GM03348 (cell line): ENCODE measurements around the gene POGZ.
"Not testable (repeated sequence)": the region's sequence is repeated elsewhere in the genome, so short reads cannot be mapped to it uniquely, and the experiment has no call there.

Experiments
- DNase-seq: peaks from one replicate; pipeline ENCODE4 v3.0.0; 2012; ENCODE audit warnings: low spot score

Gene POGZ

GRCh38 chr1:151419819-151420218, 39.5 kb downstream of the POGZ start:
- DNase-seq, result no peak

DNA sequence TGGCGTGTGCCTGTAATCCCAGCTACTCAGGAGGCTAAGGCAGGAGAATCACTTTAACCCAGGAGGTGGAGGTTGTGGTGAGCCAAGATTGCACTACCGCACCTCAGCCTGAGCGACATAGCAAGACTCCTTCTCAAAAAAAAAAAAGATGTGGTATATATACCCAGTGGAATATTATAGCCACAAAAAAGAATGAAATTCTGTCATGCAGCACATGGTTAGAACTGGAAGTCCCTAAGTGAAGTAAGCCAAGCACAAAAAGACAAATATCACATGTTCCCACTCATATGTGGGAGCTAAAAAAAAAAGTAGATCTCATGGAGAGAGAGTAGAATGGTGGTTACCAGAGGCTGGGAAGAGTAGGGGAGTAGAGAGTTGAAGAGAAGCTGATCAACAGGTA, 41.2 kb downstream of the POGZ start:
- DNase-seq, result no peak

- peak; percentile 34 for DNase-seq
These were observed 43.1 kb downstream of the POGZ start for GRCh38 chr1:151416231-151416630.

GRCh38 chr1:151411884-151412283, 47.4 kb downstream of the POGZ start:
- no peak for DNase-seq

GRCh38 chr1:151408891-151409290, 50.4 kb downstream of the POGZ start:
- DNase-seq, result no peak

- no peak for DNase-seq
These were observed 52.0 kb downstream of the POGZ start for GRCh38 chr1:151407304-151407703.

- no peak for DNase-seq
These were observed 53.1 kb downstream of the POGZ start for GRCh38 chr1:151406176-151406575.

DNA sequence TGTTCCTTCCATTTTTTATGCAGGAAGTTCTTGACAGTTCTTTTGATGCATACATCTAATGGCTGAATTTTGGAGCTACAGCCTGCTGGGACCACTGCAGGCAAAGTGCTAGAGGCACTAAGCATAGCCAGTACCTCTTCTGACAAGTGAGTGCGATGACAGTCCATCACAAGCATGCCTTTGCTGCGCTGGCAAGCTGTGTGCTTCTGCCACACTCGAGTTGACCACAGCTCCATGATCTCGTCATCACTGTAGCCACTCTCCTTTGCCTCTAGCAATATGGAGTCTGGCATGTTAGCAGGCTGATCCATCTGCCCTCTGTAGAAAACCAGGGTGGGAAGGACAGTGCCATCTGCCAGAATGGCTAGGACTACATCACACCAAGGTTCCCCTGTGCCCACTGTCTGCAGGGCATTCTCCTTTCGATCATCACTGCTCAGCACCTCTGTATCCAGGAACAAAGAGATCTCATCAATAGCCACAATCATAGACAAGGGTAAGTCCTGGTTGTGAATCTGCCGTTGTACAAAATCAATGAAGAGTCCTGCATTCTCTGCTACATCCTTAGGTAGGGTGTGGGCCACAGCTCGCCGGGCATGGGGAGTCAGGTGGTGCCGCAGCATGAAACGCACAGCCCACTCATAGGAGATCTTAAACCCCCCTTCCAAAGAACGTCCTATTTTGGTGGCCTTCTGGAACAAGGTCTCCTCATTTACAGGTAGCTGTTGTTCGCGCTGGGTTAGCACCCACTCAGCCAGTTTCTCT, 53.9 kb downstream of the POGZ start:
- no peak for DNase-seq

GRCh38 chr1:151403612-151404011, 55.7 kb downstream of the POGZ start:
- DNase-seq, result no peak

DNA sequence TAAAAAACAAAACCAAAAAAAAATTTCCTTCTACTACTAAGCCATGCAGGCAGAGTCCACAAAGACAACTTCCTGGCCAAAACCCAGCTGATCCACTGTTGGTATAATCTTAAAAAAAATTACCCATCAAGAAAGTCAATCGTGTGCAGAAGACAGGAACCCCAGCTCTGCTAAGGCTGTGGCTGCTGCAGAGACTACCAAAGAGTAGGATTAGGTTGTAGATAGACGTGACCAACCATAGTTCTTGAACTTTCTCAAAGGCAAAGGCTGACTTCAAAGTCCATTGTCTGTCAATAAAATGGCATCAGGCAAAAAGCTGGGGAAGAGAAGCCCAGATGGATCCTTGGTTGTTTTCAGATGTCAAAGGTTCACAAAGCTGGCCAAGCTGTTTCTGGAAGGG, 56.5 kb downstream of the POGZ start:
- DNase-seq, result no peak

DNA sequence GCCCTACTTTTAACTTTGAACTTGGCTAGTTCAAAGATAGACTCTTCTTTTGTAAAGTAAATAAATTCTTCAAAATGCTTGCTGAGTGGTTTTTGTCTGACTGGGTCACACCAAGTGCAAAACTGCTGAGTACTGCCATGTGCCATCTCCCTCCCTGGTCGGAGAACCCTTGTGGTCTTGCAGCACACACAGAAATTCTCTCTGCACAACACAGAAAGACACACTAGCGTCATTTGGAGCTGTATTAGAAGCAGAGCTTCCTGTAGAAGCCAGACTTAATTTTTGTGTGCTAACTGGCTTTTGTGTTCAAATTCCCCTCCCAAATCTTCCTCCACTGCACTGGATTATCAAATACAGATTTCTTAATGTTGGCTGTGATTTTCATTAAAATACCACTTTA, 57.4 kb downstream of the POGZ start:
- DNase-seq, result no peak

DNA sequence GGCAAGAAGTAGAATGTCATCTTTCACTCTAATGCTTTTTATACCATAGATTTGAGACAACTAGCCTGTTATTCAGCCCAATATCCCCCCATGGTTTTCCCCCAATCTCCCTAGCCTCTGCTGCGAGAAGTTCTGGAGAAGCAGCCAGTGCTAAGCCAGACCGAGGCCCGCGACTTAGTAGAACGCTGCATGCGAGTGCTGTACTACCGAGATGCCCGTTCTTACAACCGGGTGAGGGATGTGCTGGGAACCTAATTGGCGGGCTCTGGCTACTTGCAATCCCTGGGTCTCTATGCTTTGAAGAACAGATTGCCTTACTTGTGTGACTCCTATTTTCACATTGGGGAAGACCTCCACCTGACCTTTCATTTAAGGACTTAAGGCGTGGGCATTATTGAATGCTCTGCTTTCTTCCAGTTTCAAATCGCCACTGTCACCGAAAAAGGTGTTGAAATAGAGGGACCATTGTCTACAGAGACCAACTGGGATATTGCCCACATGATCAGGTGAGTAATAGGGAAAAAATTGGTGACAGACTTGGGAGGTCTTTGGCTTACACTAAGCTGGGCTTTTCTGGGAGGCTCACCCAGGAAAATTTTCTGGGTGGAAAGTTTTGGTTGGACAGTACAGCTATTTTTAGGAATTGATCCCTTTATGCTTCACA, 58.0 kb downstream of the POGZ start:
- no peak for DNase-seq

GRCh38 chr1:151399324-151400171, 59.7 kb downstream of the POGZ start, which contains the start of gene PSMB4:
Gene PSMB4, plus strand, starts transcription at chr1:151399573. Its CDS starts 15 bp downstream, at chr1:151399588.
- peak; percentile 91 for DNase-seq

DNA sequence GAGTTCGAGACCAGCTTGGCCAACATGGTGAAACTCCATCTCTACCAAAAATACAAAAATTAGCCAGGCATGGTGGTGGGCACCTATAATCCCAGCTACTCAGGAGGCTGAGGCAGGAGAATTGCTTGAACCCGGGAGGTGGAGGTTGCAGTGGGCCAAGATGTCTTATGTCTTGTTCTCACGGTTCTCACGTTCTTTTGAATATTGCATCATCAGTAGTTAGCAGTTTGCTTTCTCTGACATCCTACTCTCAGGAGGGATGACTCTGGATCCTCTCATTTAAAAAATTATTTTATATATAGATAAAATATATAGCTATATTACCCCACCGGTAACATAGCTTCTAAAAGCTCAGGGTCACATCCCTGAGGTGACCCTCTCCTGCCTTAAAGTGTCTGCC, 63.0 kb downstream of the POGZ start:
- not testable (repeated sequence) for DNase-seq

- DNase-seq, result no peak
These were observed 65.7 kb downstream of the POGZ start for GRCh38 chr1:151393583-151393982.

DNA sequence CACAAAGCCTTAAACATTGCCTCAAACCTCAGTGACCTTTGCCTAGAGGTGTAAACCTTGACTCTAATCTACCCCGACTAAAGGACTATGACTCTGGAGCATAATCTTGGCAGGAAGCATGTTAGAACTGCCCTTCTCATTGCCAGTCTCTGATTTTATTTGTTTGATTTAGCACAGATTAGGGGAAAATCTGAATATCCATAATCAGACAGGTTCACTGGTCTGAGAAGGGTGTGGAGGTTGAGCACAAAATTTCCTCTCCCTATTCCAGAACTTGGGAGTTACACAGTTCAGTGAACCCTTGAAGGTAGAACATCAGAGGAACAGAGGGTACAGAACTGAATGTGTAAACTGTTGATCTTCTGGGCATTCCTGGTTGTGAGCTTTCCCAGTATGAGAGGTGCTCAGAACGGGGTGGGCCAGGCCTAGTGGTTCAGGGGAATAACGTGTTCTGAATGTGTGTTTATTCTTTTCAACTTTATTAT, 68.2 kb downstream of the POGZ start:
- no peak for DNase-seq

DNA sequence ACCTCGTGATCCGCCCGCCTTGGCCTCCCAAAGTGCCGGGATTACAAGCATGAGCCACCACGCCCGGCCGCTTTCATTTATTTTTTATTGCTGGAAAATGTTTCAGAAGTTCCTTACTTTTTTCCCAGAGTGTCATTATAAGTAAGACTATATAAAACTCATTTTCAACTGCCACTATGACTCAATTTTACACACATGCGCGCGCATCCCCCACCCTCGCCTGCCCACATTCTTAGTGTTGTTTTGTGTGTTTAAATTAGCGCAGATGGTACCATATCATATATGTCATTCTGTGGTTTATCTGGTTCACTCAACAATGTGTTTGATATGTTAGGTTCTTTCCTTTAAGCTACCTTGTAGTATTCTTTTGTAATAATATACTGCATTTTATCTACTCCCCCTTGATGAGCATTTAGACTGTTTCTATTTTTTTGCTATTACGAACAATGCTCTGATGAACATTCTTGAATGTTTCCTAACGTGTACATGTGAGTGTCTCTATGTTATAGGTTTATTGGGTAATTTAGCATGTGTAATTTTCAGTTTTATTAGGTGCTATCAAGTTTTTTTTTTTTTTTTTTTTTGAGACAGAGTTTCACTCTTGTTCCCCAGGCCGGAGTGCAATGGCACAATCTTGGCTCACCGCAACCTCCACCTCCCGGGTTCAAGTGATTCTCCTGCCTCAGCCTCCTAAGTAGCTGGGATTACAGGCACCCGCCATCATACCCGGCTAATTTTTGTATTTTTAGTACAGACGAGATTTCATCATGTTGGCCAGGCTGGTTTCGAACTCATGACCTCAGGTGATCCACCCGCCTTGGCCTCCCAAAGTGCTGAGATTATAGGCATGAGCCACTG, 68.8 kb downstream of the POGZ start:
- not testable (repeated sequence) for DNase-seq

- no peak for DNase-seq
These were observed 73.3 kb downstream of the POGZ start for GRCh38 chr1:151386002-151386401.

- DNase-seq, result no peak
These were observed 74.7 kb downstream of the POGZ start for GRCh38 chr1:151384584-151384983.

DNA sequence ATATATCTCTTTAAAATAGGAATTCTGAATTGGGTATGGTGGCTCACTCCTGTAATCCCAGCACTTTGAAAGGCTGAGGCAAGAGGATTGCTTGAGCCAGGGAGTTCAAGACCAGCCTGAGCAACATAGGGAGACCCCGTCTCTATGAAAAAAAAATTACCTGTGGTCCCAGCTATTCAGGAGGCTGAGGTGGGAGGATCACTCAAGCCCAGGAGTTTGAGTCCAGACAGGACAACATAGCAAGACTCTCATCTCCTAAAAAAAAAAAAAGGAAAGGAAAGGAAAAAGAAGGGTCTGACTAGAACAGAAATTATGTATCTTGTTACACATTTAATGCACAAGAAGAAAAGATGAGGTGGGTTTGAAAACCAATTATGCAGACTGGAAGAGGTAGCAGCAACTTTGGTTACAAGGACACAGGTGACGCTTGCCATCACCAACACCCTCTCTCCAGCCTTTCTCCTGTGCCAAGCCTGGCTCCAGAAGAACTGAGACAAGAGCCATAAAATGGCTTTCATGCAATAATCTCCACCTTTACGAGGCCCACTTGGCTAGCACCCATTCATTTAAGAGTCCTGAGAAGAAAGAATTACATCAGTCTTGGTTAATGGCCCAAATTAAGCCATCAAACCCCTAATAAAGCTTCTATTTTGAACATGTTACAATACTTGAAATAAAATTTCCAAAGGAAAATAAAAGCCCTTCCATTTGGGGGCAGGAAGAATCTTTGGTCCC, 82.0 kb downstream of the POGZ start:
- no peak for DNase-seq

DNA sequence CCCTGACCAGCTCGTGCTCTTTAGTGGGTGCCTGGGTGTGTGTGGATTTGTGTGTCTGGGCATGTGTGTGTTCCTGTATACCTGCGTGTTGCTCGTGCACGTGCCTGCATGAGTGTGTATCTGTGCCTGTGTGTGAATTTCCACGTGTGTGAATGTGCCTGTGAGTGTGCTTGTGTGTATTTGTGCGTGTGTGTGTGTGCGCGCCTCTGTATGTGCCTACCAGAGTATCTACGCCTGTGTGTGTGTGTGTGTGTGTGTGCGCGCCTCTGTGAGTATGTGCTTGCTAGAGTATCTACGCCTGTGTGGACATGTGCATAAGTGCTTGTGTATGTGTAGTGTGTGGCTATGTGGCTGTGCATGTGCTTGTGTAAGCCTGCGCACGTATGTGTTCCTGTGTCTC, 86.1 kb downstream of the POGZ start:
- DNase-seq, result no peak
